HG02943 (cell line): ENCODE results near the gene SCN7A.
A peak's percentile ranks its signal among the peaks of the same experiment; 100 is the strongest.

Source experiments
- ATAC-seq: cut with Tn5 transposase; IDR thresholded peaks from one replicate; pipeline ENCODE4 v1.9.1; 2021; ENCODE audit warnings: mild to moderate bottlenecking, low read depth, moderate library complexity; ENCODE audit not compliant: unreplicated experiment

SCN7A gene

GRCh38 chr2:166405569-166405926 lies 88.5 kb downstream of the SCN7A start:
- no peak for ATAC-seq

GRCh38 chr2:166404831-166405568 lies 89.0 kb downstream of the SCN7A start:
- ATAC-seq, result no peak

- no peak for ATAC-seq
Measured at GRCh38 chr2:166394245-166394644, 99.8 kb downstream of the SCN7A start.

DNA sequence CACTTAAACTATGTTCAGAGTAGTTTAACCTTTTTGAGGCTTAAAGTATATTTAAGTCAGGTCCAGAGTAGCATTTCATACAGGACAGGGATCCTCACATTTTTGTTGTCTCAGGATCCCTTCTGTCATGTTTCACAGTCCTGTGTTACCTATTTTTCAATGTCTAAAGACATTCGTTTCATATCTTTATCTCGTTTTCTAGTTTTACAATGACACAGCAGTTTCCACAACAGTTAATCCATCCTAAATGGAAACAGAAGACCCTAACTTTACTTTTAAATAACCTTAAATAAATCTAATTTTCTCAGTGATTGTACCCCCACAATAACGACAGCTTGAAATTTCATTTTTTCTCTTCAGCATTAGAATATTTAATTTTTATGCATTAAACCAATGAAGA lies 101.0 kb downstream of the SCN7A start:
- ATAC-seq, result no peak

DNA sequence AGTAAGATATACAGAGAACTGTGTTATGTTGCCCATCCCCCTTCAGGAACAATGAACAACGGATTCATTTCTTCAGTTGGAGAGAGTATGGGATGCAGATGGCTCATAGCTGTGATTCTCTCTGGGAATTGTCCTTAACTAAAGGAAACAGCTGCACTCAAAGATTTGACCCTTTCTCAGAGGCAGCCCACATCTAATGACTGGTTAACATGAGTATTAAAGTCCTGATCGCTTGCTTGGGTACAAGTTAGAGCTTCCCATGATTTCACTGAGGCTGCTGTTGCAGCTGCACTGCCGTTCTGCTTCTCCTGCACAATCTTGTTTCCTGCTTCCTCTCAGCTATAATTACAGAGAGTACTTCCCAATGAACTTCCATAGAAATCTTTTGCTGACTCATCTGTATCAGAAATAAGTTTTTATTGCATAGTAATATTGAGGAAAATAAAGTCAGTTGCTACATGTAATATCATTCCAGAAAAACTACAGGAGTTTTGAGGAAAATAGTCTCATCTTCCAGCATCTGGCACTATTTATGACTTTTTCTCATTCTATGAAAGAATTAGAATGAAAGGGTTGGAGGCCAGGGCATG lies 105.5 kb downstream of the SCN7A start:
- no peak for ATAC-seq

- ATAC-seq, result no peak
Measured at GRCh38 chr2:166385313-166385712, 108.7 kb downstream of the SCN7A start.

DNA sequence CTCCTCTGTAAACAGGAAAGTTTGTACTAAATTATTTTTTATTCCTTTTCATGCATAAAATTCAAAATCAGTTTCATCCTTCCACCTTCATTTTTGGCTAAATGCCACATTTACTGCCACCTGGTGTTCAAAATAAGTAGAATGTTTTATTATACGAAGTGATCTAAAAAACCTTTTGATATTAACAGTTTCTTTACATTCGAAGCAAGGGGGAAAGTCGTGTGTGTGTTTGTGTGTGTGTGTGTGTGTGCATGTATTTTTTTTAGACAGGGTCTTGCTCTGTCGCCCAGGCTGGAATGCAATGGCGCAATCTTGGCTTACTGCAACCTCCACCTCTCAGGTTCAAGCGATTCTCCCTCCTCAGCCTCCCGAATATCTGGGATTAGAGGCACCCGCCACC lies 109.3 kb downstream of the SCN7A start:
- ATAC-seq, result no peak

GRCh38 chr2:166382448-166382847 lies 111.6 kb downstream of the SCN7A start:
- no peak for ATAC-seq

DNA sequence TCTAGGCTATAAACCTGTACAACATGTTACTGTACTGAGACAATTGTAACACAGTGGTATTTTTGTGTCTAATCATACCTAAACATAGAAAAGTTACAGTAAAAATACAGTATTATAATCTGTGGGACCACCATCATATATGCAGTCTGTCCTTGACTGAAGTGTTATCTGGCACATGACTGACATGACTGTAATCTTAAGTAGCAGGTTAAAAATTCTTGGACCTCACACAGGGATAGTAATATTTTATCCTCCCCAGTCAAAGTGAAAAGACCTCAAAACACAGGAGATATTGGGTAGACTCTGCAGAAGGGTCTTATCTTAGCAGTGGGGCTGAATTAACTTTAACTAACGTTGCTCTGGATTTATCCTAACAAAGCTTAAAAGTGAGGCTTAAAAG lies 113.4 kb downstream of the SCN7A start:
- ATAC-seq, result no peak

DNA sequence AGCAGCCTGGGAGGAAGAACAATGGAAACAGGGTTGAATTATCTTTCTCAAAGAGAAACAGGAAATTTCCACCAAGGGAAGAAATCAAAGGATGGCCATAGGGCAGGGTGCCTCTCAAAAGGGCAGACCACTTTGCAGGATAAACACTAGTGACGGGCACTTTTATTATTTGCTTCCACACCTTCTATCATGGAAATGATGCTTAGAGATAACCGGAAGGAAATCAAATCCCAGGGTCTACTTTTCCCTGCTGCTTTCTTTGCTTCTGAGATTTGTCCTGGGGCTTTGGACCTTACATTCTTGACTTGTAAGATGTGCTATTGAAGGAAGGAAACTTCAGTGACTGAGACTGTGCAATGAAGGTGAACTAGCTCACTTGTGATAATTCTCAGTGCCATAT lies 117.2 kb downstream of the SCN7A start:
- no peak for ATAC-seq

GRCh38 chr2:166376488-166376828 lies 117.6 kb downstream of the SCN7A start:
- ATAC-seq, result no peak

GRCh38 chr2:166375736-166376487 lies 118.1 kb downstream of the SCN7A start, which contains the start of gene SCN9A:
Gene SCN9A, minus strand, starts transcription at chr2:166375944. Its CDS starts 64,188 bp downstream, at chr2:166311756.
- peak; percentile 59 for ATAC-seq

- ATAC-seq, result peak; percentile 45
Measured at GRCh38 chr2:166375195-166375735, 118.8 kb downstream of the SCN7A start.

DNA sequence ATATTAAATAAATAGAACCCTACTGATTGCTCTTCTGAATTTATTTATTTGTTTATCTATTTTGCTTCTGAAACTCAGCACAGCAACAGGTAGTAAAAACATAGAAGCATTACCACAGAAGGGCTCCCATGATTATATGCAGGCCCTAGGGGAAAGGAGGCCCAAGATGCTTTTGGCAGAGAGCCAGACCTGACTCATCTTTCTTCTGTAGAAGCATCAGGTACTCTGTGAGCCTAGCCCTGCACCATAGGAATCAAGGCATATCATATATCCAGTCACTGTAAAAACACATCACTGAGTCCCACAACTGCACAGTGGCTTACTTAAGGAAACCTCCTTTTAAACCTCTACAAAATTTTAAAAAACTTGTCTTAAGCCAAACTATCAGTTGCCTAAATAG lies 120.1 kb downstream of the SCN7A start:
- ATAC-seq, result no peak

GRCh38 chr2:166373539-166373938 lies 120.5 kb downstream of the SCN7A start:
- no peak for ATAC-seq

DNA sequence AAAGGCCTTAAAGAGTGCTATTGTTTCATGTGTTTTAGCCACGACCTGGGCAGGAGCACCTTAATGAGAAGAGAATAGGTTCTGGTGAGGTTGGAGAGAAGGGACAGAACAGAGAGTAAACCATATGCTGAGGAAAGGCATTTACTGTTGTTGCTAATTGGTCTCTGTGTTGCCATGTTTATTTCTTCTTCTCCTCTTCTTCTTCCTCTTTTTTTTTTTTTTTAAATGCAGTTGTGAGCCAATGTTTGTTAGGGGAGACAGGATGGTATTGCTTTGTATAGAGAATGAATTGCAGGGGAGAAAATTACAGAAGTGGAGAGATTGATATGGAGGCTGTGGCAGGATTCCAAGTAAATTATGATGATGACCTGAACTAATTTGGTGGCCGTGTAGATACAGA lies 120.9 kb downstream of the SCN7A start:
- no peak for ATAC-seq

- ATAC-seq, result no peak
Measured at GRCh38 chr2:166372046-166372445, 122.0 kb downstream of the SCN7A start.

GRCh38 chr2:166365803-166366420 lies 128.1 kb downstream of the SCN7A start:
- ATAC-seq, result no peak

DNA sequence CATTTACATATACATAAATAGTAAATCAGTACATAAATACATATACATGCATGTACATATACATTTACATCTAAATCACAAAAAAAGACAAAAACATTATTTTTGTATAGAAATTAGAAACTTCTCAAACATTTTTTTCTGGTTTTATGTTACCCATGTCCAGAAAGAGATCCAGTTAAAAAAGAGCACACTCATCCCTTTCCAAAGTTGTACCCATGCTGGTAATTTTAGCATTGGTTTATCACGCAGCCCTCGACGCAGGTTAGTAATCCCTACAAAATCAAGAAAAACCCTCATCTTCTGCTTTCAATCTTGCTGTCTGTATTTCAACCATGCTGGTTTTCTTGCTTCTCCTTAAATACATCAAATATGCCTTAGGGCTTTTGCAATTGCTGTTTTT lies 128.8 kb downstream of the SCN7A start:
- ATAC-seq, result no peak

- ATAC-seq, result no peak
Measured at GRCh38 chr2:166364476-166365161, 129.4 kb downstream of the SCN7A start.
